Measurements from ENCODE around the gene ADAM11.

DNA sequence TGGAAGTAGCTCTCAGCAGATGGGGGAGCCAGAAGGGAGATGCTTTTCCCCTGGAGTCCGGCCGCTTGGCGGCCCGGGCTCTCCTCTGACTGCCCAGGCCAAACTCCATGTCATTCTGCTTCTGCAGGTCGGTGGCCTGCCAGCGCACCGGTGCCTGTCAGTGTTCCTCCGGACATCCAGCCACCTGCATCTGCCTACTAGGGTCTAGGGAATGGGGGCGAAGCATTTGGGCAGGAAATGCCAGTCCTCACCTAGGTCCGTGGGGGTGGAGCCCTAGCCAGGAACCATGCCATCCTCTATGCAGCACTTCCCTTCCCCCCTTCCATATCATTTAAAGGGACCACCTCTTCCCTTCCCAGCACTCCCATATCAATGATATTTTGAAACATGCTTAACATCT is 37.1 kb downstream of the ADAM11 start:
- TF ChIP-seq CTCF (IDR thresholded peaks at IDR 0.05) = no peak
- TF ChIP-seq POLR2A (IDR thresholded peaks at IDR 0.05) = no peak
- no peak for TF ChIP-seq EP300 (IDR thresholded peaks at IDR 0.05)

All from tibial nerve (tissue), 4 donors.